ENCODE measurements around the gene GPBP1.
A peak's percentile ranks its signal among the peaks of the same experiment; 100 is the strongest.
"Not testable (repeated sequence)": the region's sequence is repeated elsewhere in the genome, so short reads cannot be mapped to it uniquely, and the experiment has no call there.

The GPBP1 gene

GRCh38 chr5:57211039-57211438 lies 37.2 kb downstream of the GPBP1 start:
- no peak for DNase-seq

- no peak for DNase-seq
These were observed 41.9 kb downstream of the GPBP1 start for GRCh38 chr5:57215629-57216195.

- DNase-seq: no peak
These were observed 42.9 kb downstream of the GPBP1 start for GRCh38 chr5:57216714-57217113.

- DNase-seq: no peak
These were observed 45.5 kb downstream of the GPBP1 start for GRCh38 chr5:57219386-57219785.

- peak; percentile 27 for DNase-seq
These were observed 47.2 kb downstream of the GPBP1 start for GRCh38 chr5:57221049-57221568.

GRCh38 chr5:57225553-57225952 lies 51.7 kb downstream of the GPBP1 start:
- DNase-seq: no peak

GRCh38 chr5:57229313-57229712 lies 55.5 kb downstream of the GPBP1 start:
- DNase-seq: no peak

GRCh38 chr5:57231607-57232006 lies 57.7 kb downstream of the GPBP1 start:
- DNase-seq: no peak

GRCh38 chr5:57232293-57233033 lies 58.6 kb downstream of the GPBP1 start:
- DNase-seq: no peak

GRCh38 chr5:57243286-57244137 lies 69.7 kb downstream of the GPBP1 start:
- DNase-seq: no peak

GRCh38 chr5:57244331-57244730 lies 70.5 kb downstream of the GPBP1 start:
- DNase-seq: no peak

GRCh38 chr5:57246426-57246825 lies 72.6 kb downstream of the GPBP1 start:
- no peak for DNase-seq

- DNase-seq: no peak
These were observed 73.9 kb downstream of the GPBP1 start for GRCh38 chr5:57247765-57248164.

GRCh38 chr5:57249265-57249874 lies 75.5 kb downstream of the GPBP1 start:
- no peak for DNase-seq

- DNase-seq: no peak
These were observed 84.2 kb downstream of the GPBP1 start for GRCh38 chr5:57258052-57258451.

GRCh38 chr5:57258943-57259342 lies 85.1 kb downstream of the GPBP1 start:
- no peak for DNase-seq

GRCh38 chr5:57259704-57260103 lies 85.8 kb downstream of the GPBP1 start:
- no peak for DNase-seq

- DNase-seq: no peak
These were observed 88.7 kb downstream of the GPBP1 start for GRCh38 chr5:57262541-57262940.

GRCh38 chr5:57267805-57268204 lies 93.9 kb downstream of the GPBP1 start:
- no peak for DNase-seq

- no peak for DNase-seq
These were observed 102.5 kb downstream of the GPBP1 start for GRCh38 chr5:57276353-57276752.

- DNase-seq: no peak
These were observed 103.2 kb downstream of the GPBP1 start for GRCh38 chr5:57277085-57277484.

GRCh38 chr5:57280853-57281252 lies 107.0 kb downstream of the GPBP1 start:
- no peak for DNase-seq

GRCh38 chr5:57285084-57285483 lies 111.2 kb downstream of the GPBP1 start:
- not testable (repeated sequence) for DNase-seq
